Erythroblast (primary cell): ENCODE results near the gene ZNF503.

Experiments used
- GATA1 ChIP-seq: IDR thresholded peaks from 2 replicates; pipeline ENCODE4 v1.6.1; 2011; ENCODE audit warnings: low read depth, mild to moderate bottlenecking, control low read depth, low read length, moderate library complexity
- POLR2A ChIP-seq: IDR thresholded peaks from 2 replicates; pipeline ENCODE4 v1.6.1; 2011; ENCODE audit warnings: mild to moderate bottlenecking, low read length

DNA sequence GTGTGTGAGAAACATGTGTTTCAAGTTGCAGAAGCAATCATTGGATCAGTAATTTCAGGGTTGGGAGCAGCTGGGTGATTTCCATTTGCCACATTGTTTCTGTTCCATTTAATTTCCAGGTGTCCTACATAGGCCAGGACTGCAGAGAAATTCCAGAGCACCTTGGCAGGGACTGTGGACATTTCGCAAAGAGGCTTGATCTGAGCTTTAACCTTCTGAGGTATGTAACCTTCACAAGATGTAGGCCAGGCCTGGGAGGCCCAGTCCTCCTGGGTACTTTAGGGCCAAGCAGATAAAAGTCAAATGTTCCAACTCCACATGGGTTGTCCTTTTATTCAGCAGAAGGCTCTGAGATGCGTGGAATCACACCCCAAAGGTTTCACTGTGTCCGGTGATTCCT lies 36.7 kb upstream of the ZNF503 start:
- no peak for TF ChIP-seq POLR2A
- TF ChIP-seq GATA1, result no peak
